Calu3 (cell line): Measurements from ENCODE around the gene CYFIP1. TPM values are rescaled to one million over a fixed set of nuclear protein-coding genes. Genes with fewer than 3 reads are reported as not detected.

Experiments
- BruUV-seq: library from RNA; stranded (reverse); fragments of 400-500 nt; replicated peaks from 2 replicates; lab custom pipeline; 2021; lab: Mats Ljungman, UMichigan
- CTCF ChIA-PET: fragments of 300-600 bp; sonication (Branson Sonifier 250); formaldehyde crosslinking; loops from one replicate; lab custom pipeline; 2022; ENCODE audit warnings: antibody characterized with exemption; lab: Charles Lee
- DNase-seq: peaks from one replicate; pipeline ENCODE4 v3.0.0; 2022
- H3K27ac Mint-ChIP-seq: one replicate; pipeline ENCODE4 v1.8.0; 2022; ENCODE audit warnings: mixed read lengths; ENCODE audit not compliant: unreplicated experiment
- H3K27me3 Mint-ChIP-seq: one replicate; pipeline ENCODE4 v1.8.0; 2022; ENCODE audit warnings: mixed read lengths; ENCODE audit not compliant: unreplicated experiment
- H3K36me3 Mint-ChIP-seq: one replicate; pipeline ENCODE4 v1.8.0; 2022; ENCODE audit warnings: mild to moderate bottlenecking, moderate library complexity, mixed read lengths; ENCODE audit not compliant: insufficient read depth, unreplicated experiment
- H3K4me1 Mint-ChIP-seq: one replicate; pipeline ENCODE4 v1.8.0; 2022; ENCODE audit warnings: mild to moderate bottlenecking, low read depth, mixed read lengths; ENCODE audit not compliant: unreplicated experiment
- H3K4me3 Mint-ChIP-seq: one replicate; pipeline ENCODE4 v1.8.0; 2022; ENCODE audit warnings: mild to moderate bottlenecking, low read depth, moderate library complexity, mixed read lengths; ENCODE audit not compliant: unreplicated experiment
- H3K9me3 Mint-ChIP-seq: one replicate; pipeline ENCODE4 v1.8.0; 2022; ENCODE audit warnings: low read depth, mixed read lengths; ENCODE audit not compliant: unreplicated experiment
- intact Hi-C: fragments of 100-400 bp; cut with micrococcal nuclease; formaldehyde crosslinking; loops from one replicate; pipeline ENCODE4 v1.10.0; 2022; ENCODE audit not compliant: unreplicated experiment
- total RNA-seq: library from RNA; stranded (reverse); gene quantifications from 2 replicates; pipeline ENCODE4 v1.2.3, GENCODE V29; 2022
- TF ChIP-seq, protein P1 (sequence below): fragments of 200-600 bp; IDR thresholded peaks from one replicate; pipeline ENCODE4 v1.8.0; 2022; ENCODE audit warnings: antibody characterized with exemption; ENCODE audit not compliant: unreplicated experiment

Gene CYFIP1
- total RNA-seq, 1 experiment from 2014 or later = 60.1 TPM

DNA sequence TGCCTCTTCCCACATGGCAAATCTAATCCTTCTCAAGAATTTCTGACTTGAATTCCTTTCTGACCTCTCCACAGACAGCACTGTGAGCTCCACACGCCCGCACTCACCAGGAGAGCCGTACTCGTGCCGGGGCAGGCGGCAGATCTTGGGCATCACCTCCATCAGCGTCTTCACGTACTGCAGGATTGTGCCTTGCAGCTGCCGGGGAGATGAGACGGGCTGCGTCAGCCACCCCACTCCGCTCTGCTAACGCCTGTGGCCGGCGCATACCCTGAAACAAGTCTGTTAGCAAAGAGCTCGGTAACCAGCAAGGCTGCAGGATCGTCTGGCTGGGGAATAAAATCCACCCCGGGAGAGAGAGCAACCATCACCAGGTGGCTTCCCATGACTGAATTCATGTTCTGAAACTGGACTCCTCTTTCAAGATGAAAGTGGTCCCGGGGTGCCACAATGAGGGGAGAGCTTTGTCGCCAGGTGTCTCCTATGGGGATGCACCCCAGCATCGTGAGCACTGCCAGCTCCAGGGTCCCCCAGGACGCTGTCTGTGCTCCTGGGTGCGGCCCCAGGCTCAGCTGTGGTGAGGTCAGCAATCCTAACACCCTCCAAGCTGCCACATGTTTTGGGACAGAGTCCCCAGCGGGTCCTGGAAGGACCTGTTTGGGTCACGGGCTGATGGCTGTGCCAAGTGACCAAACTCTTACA lies 98.3 kb downstream of the CYFIP1 start:
- TF ChIP-seq, protein P1, sequence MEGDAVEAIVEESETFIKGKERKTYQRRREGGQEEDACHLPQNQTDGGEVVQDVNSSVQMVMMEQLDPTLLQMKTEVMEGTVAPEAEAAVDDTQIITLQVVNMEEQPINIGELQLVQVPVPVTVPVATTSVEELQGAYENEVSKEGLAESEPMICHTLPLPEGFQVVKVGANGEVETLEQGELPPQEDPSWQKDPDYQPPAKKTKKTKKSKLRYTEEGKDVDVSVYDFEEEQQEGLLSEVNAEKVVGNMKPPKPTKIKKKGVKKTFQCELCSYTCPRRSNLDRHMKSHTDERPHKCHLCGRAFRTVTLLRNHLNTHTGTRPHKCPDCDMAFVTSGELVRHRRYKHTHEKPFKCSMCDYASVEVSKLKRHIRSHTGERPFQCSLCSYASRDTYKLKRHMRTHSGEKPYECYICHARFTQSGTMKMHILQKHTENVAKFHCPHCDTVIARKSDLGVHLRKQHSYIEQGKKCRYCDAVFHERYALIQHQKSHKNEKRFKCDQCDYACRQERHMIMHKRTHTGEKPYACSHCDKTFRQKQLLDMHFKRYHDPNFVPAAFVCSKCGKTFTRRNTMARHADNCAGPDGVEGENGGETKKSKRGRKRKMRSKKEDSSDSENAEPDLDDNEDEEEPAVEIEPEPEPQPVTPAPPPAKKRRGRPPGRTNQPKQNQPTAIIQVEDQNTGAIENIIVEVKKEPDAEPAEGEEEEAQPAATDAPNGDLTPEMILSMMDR = no peak
- intact Hi-C loops = no loop called here
- CTCF ChIA-PET = no interaction called here
- peaks cover 6% of the 10 kb centered on the region for H3K36me3 Mint-ChIP-seq
- H3K27me3 Mint-ChIP-seq = no peaks in the 10 kb centered on the region
- DNase-seq = no peak
- H3K27ac Mint-ChIP-seq = no peak overlapping the region
- no peaks in the 10 kb centered on the region for H3K9me3 Mint-ChIP-seq
- BruUV-seq = no TSS peak
- no peaks in the 10 kb centered on the region for H3K4me1 Mint-ChIP-seq
- no peak overlapping the region for H3K4me3 Mint-ChIP-seq

DNA sequence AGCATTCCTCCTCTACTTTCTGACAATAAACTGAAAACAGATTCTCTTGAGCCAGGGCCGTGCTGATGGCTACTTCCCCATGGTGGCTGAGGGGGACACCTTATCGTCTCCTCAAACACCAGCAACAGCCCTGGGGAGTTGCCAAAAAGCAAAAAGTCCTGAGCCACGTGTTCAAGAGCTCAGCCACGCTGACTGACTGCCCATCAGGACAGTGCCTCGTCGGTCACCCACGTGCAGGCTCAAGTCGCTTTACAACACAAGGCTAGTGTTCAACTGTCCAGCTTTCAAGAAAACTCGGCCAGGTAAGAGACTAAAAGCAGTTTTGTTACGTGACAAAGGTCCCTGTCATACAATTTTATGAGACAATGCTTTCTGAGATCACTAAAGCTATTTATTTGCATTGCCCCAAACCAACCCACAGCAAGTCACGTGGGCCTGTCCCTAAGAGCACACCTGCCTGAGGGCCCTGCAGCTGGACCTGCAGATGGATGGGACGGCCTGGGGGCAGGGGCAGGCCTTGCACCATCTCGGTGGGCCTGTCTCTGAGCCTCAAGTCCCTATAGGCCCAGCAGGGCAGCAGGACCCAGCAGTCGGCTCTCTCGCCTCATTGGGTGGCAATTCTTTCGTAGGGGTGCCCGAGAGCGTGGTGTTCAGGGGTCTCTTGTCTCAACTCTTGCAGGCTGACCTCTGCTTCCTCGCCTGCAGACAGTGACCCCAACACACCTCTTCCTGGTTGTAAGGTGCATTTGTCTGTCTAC lies 99.0 kb downstream of the CYFIP1 start:
- Mint-ChIP-seq H3K4me3 (no peak overlapping the region), H3K9me3 (no peaks in the 10 kb centered on the region), H3K27me3 (no peaks in the 10 kb centered on the region), H3K4me1 (no peaks in the 10 kb centered on the region), H3K27ac (no peak overlapping the region), H3K36me3 (peaks cover 6% of the 10 kb centered on the region)
- TF ChIP-seq, protein P1 = no peak
- intact Hi-C loops = no loop called here
- DNase-seq = no peak
- CTCF ChIA-PET = no interaction called here
- no TSS peak for BruUV-seq

DNA sequence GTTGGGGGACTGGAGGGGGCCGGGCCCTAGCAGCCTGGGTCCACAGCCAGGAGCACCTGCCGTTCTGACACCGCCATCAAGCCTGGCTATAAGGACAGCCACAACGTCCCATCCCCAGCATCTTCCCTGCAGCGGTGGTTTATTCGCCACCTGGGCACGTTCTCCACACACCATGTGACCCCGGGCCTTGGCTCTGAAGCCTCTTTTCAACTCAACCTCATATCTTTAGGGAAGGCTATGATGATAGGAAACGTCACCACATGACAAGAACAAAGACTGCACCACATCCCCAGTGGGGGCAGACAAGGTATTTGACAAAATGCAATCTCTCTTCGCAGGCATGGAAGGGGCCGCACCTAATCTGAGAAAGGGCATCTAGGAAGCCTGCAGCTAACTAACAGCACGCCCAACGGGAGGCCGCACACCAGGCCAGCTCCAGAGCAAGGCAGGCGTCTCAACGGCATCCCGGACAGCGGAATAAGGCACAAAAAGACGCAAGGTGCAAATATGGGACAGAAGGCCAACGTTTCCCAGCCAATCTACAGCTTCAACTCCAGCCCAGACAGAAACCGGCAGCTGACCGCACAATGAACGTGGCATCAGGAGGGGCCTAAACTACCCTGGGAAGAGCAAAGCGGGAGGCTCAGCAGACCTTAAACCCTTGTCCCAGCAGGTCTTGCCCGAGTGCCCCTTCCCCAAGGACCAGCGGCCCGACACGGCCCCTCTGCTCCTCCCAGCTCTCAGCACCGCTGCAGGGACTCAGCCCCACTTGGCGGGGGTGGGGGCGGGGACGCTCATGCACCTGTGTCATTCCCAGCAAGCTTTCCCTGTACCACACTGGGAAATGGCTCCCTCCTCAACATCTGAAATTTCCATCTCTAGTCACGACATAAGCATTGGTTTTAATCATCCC lies 99.8 kb downstream of the CYFIP1 start:
- no TSS peak for BruUV-seq
- DNase-seq = no peak
- Mint-ChIP-seq H3K36me3 (peaks cover 6% of the 10 kb centered on the region), H3K27ac (no peak overlapping the region), H3K9me3 (no peaks in the 10 kb centered on the region), H3K4me3 (no peak overlapping the region), H3K27me3 (no peaks in the 10 kb centered on the region), H3K4me1 (no peaks in the 10 kb centered on the region)
- TF ChIP-seq, protein P1 = no peak
- CTCF ChIA-PET = no interaction called here
- intact Hi-C loops = no loop called here

DNA sequence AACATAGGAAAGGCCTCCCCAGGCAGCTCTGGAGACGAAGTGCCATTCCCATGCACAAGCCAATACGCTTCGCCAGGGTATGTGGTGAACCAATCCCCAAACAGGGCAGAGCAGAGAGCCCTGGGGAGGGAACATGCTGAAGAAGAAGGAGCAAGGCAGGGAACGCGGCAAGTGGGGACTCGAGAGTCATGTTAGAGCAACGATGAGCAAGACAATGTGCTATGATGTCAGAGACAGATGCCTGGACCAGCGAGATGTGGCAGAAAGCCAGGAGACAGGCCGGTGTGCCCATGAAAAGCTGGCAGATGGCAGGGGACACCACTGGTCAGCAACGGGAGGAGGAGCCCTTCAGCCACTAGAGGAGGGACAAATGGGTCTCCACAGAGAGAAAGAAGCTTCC lies 102.1 kb downstream of the CYFIP1 start:
- DNase-seq = no peak
- intact Hi-C loops = no loop called here
- no TSS peak for BruUV-seq
- TF ChIP-seq, protein P1 = no peak
- Mint-ChIP-seq H3K27ac (no peak overlapping the region), H3K27me3 (no peaks in the 10 kb centered on the region), H3K4me1 (no peaks in the 10 kb centered on the region), H3K9me3 (no peaks in the 10 kb centered on the region), H3K4me3 (no peak overlapping the region), H3K36me3 (peaks cover 10% of the 10 kb centered on the region)
- CTCF ChIA-PET = no interaction called here
